Sigmoid colon (tissue), 7 donors: ENCODE results near the gene HRNR. TPM values are rescaled to one million over a fixed set of nuclear protein-coding genes. Genes with fewer than 3 reads are reported as not detected.

Source experiments
- DNase-seq: peaks from one replicate; pipeline ENCODE4 v3.0.0-alpha.2; 2019
- H3K27ac ChIP-seq, 4 donors: fragments of 200-600 bp; sonication (generic); one replicate each; pipeline ENCODE4 v1.5.1; 2016 to 2019; ENCODE audit warnings: mild to moderate bottlenecking in 1 of 4
- H3K27me3 ChIP-seq, 3 donors: fragments of 200-600 bp; sonication (generic); one replicate each; pipeline ENCODE4 v1.5.1; 2019; ENCODE audit warnings: mild to moderate bottlenecking in 1 of 3
- H3K36me3 ChIP-seq, 4 donors: fragments of 200-600 bp; sonication (generic); one replicate each; pipeline ENCODE4 v1.5.1; 2016 to 2019
- H3K4me1 ChIP-seq, 4 donors: fragments of 200-600 bp; sonication (generic); one replicate each; pipeline ENCODE4 v1.5.1; 2017 to 2019
- H3K4me3 ChIP-seq, 4 donors: fragments of 200-600 bp; sonication (generic); one replicate each; pipeline ENCODE4 v1.5.1; 2017 to 2019; ENCODE audit warnings: mild to moderate bottlenecking in 2 of 4, moderate library complexity in 1 of 4
- H3K9me3 ChIP-seq, 4 donors: fragments of 200-600 bp in 3 of 4; sonication (generic) in 3 of 4; one replicate each; pipeline versions ENCODE4 v1.5.1 to v1.6.1; 2013 to 2019
- EP300 ChIP-seq, 4 donors: sonication (generic); formaldehyde crosslinking; IDR thresholded peaks; one replicate each; pipeline ENCODE4 v1.6.1; 2017; ENCODE audit warnings: antibody characterized with exemption in 4 of 4
- POLR2A ChIP-seq, 2 donors: fragments of 450-650 bp; IDR thresholded peaks; one replicate each; pipeline ENCODE4 v1.6.1; 2016; ENCODE audit warnings: antibody characterized with exemption in 2 of 2, mild to moderate bottlenecking in 2 of 2, moderate library complexity in 2 of 2
- POLR2AphosphoS5 ChIP-seq, 4 donors: sonication (generic); formaldehyde crosslinking; IDR thresholded peaks; one replicate each; pipeline ENCODE4 v1.6.1; 2017; ENCODE audit warnings: antibody characterized with exemption in 4 of 4
- WGBS, 2 donors: extraction: QIAGEN DNeasy Blood & Tissue Kit; methylation state at CpG; one replicate each; pipeline ENCODE4 v1.1.7; 2013; 5-methylcytosine and 5-hydroxymethylcytosine counted together
- intact Hi-C: fragments of 100-400 bp; cut with DNase I; formaldehyde crosslinking; loops from one replicate; pipeline ENCODE4 v1.15.1; 2023
- polyA plus RNA-seq, 3 donors: library from polyadenylated mRNA; stranded (reverse); fragments of 200-250 nt; gene quantifications; one replicate each; pipeline ENCODE4 v1.2.3, GENCODE V29; 2013
- total RNA-seq, 4 donors: library from RNA; depleted of rRNA; stranded (reverse); fragments of >200 nt; gene quantifications; one replicate each; pipeline ENCODE4 v1.1.0, GENCODE V29; 2016
- TF ChIP-seq, protein P1 (sequence below), 4 experiments: fragments of 450-650 bp in 3 of 4; fragments of 200-600 bp in 1 of 4; IDR thresholded peaks; one replicate each; pipeline ENCODE4 v1.5.1; 2016 to 2019; ENCODE audit warnings: antibody characterized with exemption in 4 of 4, mild to moderate bottlenecking in 3 of 4, moderate library complexity in 2 of 4
- donor health status: healthy with polysubstance abuse.
- donor health status: Bipolar disorder and iron deficiency.
- donor health status: healthy.

Gene HRNR
- total and polyA plus RNA-seq, 7 donors = under 0.01 TPM; not detected in 6

DNA sequence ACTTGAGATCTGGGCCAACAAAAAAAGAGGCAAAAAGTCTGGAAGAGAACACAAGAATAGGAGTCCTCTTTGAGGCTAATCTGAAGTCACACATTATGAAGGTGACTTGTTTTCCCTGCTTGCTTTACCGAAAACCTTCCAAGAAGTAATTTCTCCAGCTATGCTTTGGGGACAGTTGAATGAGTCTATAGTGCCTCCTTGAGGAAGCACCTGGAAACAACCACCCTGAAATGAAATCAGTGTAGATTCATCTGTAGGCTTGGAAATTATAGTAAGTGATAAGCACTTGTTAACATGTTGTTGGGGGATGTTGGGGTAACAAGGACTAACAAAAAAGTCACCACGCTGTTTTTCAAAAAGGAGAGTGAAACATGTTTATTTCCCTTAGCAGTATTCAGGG, 41.6 kb downstream of the HRNR start:
- Histone ChIP-seq H3K4me1 (peaks cover 0 to 20% (median 3%) of the 10 kb centered on the region in 4 donors), H3K27me3 (no peaks in the 10 kb centered on the region), H3K36me3 (no peaks in the 10 kb centered on the region), H3K4me3 (no peak overlapping the region), H3K27ac (no peak overlapping the region), H3K9me3 (no peaks in the 10 kb centered on the region)
- no peak for DNase-seq
- intact Hi-C loops = no loop called here
- whole genome bisulfite sequencing, 2 donors = 76 to 83% methylated on average over 2 of the region's 2 CpGs
- TF ChIP-seq, protein P1, sequence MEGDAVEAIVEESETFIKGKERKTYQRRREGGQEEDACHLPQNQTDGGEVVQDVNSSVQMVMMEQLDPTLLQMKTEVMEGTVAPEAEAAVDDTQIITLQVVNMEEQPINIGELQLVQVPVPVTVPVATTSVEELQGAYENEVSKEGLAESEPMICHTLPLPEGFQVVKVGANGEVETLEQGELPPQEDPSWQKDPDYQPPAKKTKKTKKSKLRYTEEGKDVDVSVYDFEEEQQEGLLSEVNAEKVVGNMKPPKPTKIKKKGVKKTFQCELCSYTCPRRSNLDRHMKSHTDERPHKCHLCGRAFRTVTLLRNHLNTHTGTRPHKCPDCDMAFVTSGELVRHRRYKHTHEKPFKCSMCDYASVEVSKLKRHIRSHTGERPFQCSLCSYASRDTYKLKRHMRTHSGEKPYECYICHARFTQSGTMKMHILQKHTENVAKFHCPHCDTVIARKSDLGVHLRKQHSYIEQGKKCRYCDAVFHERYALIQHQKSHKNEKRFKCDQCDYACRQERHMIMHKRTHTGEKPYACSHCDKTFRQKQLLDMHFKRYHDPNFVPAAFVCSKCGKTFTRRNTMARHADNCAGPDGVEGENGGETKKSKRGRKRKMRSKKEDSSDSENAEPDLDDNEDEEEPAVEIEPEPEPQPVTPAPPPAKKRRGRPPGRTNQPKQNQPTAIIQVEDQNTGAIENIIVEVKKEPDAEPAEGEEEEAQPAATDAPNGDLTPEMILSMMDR (IDR thresholded peaks at IDR 0.05) = peak in 1 of 4 experiments; percentile 14
- no peak for TF ChIP-seq POLR2A (IDR thresholded peaks at IDR 0.05)
- TF ChIP-seq EP300 (IDR thresholded peaks at IDR 0.05) = no peak
- no peak for TF ChIP-seq POLR2AphosphoS5 (IDR thresholded peaks at IDR 0.05)

DNA sequence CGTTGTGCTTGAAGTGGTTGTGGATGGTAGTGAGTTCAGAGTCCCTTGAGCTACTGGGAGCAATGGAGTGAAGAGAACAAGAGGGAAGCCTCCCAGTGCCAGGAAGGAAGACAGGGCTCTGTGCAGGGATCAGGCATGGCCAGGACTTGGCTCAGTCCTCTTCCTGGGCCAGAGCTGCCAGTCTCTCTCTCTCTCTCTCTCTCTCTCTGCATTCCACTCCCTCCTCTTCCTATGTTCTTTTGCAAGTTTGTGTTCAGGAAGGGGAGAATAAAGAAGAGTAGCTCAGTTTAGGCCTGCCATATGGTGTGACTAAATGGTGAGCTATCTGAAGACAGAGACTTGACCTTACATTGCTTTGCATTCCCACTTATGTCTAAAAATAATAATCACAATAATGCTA, 44.4 kb downstream of the HRNR start:
- intact Hi-C loops = no loop called here
- Histone ChIP-seq H3K27me3 (no peaks in the 10 kb centered on the region), H3K4me1 (peaks cover 0 to 8% (median 0%) of the 10 kb centered on the region in 4 donors), H3K36me3 (no peaks in the 10 kb centered on the region), H3K4me3 (no peak overlapping the region), H3K9me3 (no peaks in the 10 kb centered on the region), H3K27ac (no peak overlapping the region)
- WGBS, 2 donors = 83 to 86% methylated on average over 1 of the region's 1 CpG
- no peak for DNase-seq
- no peak for TF ChIP-seq POLR2A (IDR thresholded peaks at IDR 0.05)
- no peak for TF ChIP-seq POLR2AphosphoS5 (IDR thresholded peaks at IDR 0.05)
- TF ChIP-seq, protein P1 (IDR thresholded peaks at IDR 0.05) = no peak
- no peak for TF ChIP-seq EP300 (IDR thresholded peaks at IDR 0.05)

DNA sequence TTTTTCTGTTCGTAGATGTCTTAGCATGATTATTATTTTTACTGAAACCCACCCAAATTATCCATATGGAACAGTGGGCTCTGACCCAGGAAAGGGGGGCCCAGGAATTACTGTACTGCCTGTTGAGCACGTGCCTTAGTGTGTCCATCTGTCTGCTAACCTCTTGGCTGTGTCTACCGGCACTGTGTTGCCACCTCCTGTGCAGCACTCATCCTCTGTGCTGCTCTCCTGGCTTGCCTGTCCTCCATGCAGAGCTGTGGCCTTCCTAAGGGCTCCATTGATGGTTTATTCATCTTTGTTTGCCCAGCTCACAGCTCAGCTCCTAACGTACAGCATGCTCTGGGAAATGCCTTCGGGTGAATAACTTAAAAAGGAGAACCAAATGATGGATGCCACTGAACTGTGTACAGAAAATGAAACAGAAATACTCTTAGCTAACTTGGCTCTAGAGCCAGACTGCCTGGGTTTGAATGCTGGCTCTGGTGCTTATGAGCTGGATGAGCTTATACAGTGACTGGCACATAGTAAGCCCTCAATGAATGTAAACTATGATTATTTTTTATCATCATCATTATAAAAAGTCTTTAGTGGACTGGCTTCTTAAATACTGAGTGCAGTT, 53.6 kb downstream of the HRNR start:
- H3K9me3 ChIP-seq = no peaks in the 10 kb centered on the region
- no peak overlapping the region for H3K4me3 ChIP-seq
- no peaks in the 10 kb centered on the region for H3K36me3 ChIP-seq
- intact Hi-C loops = no loop called here
- no peaks in the 10 kb centered on the region for H3K27me3 ChIP-seq
- 69 to 71% methylated on average over 5 of the region's 5 CpGs for WGBS, 2 donors
- H3K27ac ChIP-seq = peak overlapping the region in 1 of 4 donors; percentile 4
- DNase-seq = no peak
- TF ChIP-seq POLR2AphosphoS5 (IDR thresholded peaks at IDR 0.05) = no peak
- TF ChIP-seq POLR2A (IDR thresholded peaks at IDR 0.05) = no peak
- TF ChIP-seq, protein P1 (IDR thresholded peaks at IDR 0.05) = no peak
- TF ChIP-seq EP300 (IDR thresholded peaks at IDR 0.05) = no peak
- peaks cover 0 to 13% (median 9%) of the 10 kb centered on the region in 4 donors for H3K4me1 ChIP-seq

DNA sequence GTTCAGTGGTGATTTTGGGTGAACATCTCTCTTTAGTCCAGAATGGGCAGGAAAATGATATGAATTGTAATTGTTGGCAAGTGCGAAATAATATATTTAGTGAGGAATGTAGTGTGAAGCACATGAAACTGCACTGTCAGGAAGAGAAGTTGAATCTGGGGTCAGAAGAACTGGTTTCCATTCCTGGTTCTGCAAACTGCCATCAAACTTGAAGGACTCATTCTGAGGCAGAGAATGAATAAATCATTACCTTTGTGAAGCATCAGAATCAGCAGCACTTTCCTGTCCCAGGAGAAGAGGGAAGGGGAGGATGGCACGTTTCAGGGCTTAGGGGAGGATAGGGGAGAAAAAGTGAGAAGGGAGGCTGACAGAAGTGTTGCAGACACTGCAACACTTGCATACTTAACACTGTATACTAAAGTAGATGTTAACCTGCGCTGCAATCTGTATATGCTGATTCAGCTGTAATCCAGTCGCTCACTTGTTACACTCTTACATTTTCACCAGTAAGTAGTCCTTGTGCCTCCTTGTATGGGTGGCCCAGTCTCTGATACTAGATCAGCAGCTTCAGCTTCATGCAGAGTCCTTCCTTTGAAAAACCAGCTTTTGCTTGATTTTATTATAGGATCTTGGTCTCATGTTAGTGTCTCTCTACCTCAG, 54.5 kb downstream of the HRNR start:
- no peak for TF ChIP-seq POLR2AphosphoS5 (IDR thresholded peaks at IDR 0.05)
- no peak for TF ChIP-seq POLR2A (IDR thresholded peaks at IDR 0.05)
- TF ChIP-seq, protein P1 (IDR thresholded peaks at IDR 0.05) = no peak
- no peak for TF ChIP-seq EP300 (IDR thresholded peaks at IDR 0.05)
- DNase-seq = no peak
- no peaks in the 10 kb centered on the region for H3K36me3 ChIP-seq
- H3K9me3 ChIP-seq = no peaks in the 10 kb centered on the region
- H3K27me3 ChIP-seq = no peaks in the 10 kb centered on the region
- H3K4me1 ChIP-seq = peaks cover 0 to 13% (median 9%) of the 10 kb centered on the region in 4 donors
- intact Hi-C loops = no loop called here
- H3K4me3 ChIP-seq = no peak overlapping the region
- 79 to 83% methylated on average over 4 of the region's 4 CpGs for WGBS, 2 donors
- H3K27ac ChIP-seq = no peak overlapping the region
